Effector CD4-positive, alpha-beta T cell (primary cell): ENCODE results near the gene JAZF1.

Experiments used
- DNase-seq: peaks from one replicate; pipeline ENCODE4 v3.0.0-alpha.2; 2020

The JAZF1 gene

DNA sequence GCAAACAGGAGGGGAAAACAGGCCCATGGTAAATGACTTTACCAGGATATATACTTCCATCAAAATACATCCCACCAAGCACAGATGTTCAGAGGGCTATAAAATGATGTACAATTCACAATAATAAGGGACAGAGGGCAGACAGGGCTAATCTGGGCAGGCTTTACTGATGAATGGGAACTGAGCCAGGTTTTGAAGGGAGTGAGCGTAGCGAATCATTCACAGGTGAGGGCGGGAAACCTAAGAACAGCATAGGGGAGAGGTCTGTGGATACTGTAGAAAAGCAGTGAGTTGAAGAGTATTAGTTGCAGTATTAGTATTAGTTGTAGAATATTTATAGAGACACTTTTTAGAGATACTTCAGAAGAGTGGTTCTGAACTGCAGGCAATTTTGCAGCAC lies 180.8 kb downstream of the JAZF1 start:
- DNase-seq: no peak

DNA sequence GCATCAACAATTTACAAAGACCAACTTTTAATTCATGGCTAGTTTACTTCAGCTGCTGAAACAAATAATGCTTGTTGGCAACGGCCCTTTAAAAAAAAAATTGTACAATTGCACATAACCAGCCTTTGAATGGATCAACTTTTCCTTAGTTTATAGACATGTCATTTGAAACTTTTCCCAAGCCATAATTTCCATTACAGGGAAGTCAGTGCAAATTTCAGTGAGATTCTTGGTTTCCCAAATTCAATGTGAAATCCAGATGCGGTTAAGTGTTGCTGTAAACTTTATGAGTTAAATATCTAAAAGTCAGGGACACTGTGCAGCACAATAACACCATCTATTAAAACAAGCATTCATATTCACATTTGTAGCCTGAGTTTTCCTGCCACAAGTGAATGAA lies 182.2 kb downstream of the JAZF1 start:
- DNase-seq: no peak

DNA sequence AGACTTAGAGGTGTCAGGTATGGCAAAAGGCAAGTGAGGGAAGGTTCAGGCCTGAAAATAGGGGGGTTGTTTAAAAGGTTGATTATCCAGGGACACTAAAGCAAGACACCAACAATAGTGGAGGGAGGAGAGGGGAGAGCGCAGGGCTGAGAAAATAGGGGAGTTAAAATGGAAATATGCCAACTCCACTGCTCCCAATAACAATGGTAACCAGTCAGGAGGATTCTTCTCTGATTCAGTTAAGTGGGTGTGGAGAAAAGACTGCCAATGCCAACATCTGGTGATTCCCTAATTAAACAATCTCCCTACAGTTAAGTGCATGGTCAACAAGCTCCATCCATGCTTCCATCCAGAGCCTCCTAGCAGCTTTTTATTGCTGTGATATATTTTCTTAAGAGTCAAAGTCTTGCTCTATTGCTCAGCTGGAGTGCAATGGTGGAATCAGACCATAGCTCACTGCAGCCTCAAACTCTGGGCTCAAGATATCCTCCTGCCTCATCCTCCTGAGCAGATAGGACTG lies 183.3 kb downstream of the JAZF1 start:
- DNase-seq: no peak

GRCh38 chr7:27996141-27996540 lies 184.5 kb downstream of the JAZF1 start:
- no peak for DNase-seq

GRCh38 chr7:27995228-27995627 lies 185.4 kb downstream of the JAZF1 start:
- DNase-seq: no peak

DNA sequence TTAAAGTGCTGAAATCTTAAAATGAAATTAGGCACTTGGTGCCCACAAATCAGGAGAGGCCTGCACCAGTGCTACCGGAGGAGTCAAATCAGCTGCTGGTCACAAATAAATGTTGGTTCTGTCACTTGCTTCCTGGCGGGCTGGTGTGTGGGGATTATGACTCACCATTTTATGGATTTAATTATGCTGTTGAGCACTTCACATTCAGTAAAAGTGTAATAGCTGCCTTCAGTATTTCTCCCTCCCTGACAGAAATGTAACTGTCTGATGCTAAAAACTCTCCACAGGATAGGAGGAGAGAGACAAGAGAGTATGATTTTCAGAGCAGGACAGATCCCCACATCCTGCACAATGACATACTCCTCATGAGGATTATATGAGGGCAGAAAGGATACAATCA lies 186.0 kb downstream of the JAZF1 start:
- no peak for DNase-seq

DNA sequence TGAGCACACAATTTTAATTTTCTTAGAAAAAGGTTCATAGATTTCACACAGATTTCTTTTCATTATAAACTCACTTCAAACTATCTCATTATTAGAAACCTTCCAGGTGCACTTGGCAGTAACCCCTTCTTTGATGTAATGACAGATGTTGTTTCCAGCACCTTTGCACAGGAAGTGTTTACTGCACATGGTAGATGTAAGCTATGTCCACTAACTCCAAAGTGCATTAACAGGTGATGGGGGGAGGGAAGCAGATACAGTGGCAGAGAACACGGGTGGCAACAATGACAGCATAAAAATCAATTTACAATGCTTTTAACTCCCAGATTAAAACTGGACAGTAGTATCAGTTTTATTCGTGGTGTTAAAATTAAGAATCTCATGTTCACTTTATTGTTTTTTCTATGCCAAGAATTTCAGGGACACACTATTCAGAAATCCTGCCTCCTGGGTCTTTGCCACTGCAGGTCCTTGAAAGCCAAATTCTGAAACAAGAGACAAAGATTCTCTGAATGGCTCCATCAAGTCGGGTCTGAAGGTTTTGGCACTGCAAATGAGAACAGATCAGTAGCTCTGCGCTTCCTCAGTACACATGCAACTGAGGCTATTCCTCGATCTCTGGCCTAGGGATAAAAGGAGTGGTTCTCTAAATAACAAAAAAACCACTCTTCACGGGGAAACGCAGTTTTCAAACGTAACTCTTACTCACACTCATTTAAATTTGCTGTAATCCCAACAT lies 187.7 kb downstream of the JAZF1 start:
- no peak for DNase-seq

- DNase-seq: no peak
Observed at GRCh38 chr7:27992097-27992496, 188.5 kb downstream of the JAZF1 start.

DNA sequence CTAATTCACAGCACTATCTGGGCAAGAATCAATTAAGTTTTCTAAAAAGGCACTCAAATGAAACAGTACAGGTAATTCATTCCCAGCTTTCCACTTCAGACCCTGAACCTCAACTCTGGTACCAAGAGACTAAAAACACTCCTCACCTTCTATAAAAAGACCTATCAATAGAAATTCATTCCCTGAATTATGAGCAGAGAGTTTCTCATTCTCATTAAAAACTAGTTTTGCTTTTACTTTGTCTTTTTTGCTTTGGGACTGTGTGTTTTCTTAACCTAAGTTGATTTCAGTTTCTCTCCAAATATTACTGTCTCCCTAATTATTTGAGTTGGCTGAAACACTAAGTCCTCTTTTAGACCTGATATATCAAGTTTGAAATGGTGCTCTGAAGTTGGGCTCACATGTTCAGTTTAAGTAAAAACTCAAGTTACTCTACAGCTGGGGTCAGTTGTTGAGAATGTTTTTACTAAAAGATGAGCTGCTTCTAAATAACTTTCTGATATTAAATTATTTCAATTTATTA lies 189.5 kb downstream of the JAZF1 start:
- no peak for DNase-seq

- DNase-seq: no peak
Observed at GRCh38 chr7:27976531-27976930, 204.1 kb downstream of the JAZF1 start.

DNA sequence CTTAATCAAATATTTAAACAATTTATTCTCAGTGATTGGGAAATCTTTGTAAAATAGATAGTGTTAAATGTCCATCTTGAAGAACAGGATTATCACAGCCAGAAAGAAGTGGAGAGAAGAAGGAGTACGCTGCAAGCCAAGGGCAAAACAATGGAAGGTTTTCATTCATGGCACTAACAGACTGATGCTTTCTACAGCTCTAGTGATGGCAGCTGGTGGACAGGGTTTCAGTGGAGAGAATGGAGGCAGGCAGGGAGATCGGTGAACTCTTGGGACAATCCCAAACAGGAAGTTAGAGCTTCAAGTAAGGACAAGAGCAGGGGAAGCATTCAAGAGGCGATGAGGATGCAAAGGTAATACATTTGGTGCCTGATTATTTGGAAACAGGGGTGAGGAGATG lies 207.0 kb downstream of the JAZF1 start:
- no peak for DNase-seq

- DNase-seq: no peak
Observed at GRCh38 chr7:27972276-27972675, 208.3 kb downstream of the JAZF1 start.

DNA sequence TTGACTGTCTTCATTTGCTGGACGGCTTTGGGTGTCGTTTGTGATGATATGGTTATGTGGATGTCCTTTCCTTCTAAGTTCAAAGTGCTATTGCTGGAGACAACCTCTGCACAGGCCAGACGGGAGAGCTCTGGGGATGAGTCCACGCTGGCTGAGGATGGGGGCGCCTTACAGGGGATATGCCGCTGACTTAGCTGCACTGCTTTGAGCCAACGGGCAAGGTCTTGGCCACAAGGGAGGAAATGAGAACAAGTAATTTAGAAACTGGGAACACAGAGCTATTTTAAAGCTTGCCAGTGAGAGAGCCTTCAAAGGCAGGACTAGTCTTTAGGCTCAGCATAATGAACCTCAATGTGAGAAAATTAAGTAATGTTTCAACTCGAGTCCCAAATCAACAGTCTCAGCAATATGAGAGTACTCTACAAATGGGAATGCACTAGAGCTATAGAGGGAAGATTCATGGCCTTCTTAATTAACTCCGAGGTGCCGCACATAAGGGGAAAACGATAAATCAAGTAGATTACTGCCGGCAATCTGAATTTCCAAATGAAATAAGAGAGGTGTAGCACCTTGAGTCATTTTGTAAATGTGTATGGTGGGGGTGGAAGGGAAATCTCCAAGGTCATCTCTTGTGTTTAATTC lies 209.3 kb downstream of the JAZF1 start:
- DNase-seq: no peak

- no peak for DNase-seq
Observed at GRCh38 chr7:27970350-27970749, 210.2 kb downstream of the JAZF1 start.

GRCh38 chr7:27969346-27969745 lies 211.2 kb downstream of the JAZF1 start:
- DNase-seq: no peak

DNA sequence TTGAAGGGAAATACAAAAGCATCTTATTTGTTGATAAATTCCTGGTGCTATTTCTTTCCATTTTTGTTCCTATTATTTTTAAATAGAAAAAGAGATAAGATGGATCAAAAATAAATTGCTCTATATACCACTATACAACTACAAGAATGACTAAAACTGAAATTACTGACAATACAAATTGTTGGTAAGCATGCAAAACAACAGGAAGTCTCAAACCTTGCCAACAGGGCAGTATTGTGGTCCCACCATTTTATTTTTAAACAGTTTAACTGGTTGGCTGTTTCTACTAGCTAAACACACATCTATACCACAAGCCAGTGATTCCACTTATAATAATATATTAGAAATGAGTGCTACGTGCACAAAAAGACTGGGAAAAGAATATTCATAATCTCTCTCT lies 213.0 kb downstream of the JAZF1 start:
- DNase-seq: no peak

DNA sequence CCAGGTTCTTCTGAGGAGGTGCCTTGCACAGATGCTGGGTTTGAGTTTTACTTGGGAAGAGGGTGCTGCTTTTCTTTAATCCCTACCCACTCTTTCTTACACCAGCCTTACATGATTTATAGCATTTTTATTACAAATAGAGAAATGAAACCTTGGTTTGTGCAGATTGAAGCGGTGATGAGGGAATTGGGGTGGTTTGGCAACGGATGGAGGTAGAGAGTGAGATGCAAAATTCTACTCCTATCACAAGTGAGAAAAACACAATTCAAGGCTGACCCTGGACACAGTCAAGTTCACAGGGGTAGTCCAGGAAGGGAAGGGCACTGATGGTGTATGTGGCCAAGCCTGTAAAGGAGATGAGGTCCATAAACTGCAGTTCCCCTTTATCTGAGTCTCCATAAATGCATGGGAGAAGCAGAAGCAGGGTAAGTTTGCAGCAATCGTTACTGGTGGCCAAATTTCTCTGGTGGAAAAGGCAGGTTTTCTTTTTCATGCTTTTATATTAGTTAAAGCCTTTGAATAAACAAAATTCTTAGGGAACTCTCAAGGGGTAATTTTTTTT lies 214.3 kb downstream of the JAZF1 start:
- DNase-seq: no peak

DNA sequence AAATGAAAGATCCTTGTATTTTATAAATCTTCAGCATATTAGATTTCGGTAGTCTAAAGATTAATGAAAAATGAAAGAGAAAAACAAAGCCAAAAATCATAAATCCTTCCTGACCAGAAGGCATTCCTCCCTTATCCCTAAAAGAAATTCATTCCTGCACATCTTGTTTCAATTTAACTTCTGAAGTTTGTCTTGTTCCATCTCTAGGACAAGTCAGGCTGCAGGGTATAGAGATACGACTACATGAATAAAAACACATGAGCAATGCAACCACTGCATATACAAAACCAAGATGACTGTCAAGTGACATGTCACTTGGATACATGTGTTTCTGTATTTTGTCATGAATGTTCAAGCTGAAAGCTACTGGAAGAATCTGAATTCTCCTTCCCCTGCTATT lies 214.9 kb downstream of the JAZF1 start:
- DNase-seq: no peak

- no peak for DNase-seq
Observed at GRCh38 chr7:27964820-27965219, 215.8 kb downstream of the JAZF1 start.

GRCh38 chr7:27963056-27963455 lies 217.5 kb downstream of the JAZF1 start:
- no peak for DNase-seq

- DNase-seq: no peak
Observed at GRCh38 chr7:27962273-27962672, 218.3 kb downstream of the JAZF1 start.

GRCh38 chr7:27961255-27961654 lies 219.3 kb downstream of the JAZF1 start:
- DNase-seq: no peak

DNA sequence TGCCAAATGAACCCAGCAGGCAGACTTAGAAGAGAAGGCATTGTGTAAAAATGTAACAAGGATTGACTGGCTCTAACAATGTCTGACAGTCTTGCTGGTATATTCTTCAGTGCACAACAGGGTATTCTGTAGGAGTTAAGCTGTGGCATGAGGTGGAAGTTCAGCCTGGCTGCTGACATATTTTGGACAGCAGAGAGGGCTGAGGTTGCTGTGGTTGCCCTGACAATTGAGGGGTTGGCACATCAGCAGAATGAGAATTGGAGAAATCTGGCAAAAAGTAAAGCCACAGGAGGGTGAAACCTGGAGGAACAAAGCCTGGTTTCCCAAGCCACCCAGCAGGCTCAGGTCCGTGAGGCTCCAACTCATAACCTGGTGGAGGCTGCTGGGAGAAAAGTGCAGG lies 220.2 kb downstream of the JAZF1 start:
- DNase-seq: no peak

DNA sequence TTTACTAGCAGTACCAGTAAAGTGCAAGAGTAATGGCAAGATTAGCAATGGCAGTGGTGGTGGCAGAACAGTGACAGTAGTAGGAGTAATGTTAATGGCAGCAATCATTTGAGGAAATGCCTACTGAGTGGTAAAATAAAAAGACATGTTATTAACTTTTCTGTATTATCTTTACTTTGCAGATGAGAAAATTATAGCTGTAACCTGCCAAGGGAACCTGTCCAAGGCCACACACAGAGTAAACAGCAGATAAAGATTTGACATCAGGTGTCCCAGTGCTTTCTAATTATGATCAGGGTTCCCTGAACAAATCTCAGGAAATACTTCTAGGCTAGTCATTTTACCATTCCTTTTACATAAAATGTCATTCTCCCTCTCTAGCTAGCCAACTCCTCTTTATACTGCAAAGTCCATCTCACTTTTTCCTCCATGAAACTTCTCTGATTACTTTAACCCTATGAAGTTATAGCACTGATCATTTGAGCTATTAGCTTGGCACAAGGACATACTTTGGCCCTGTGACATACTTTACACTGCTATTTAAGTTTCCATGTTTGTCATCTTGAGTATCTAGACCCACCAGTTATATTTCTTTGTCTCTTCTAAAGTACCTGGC lies 221.6 kb downstream of the JAZF1 start:
- DNase-seq: no peak
